ENCODE results near the gene CC2D2B.

- TF ChIP-seq CTCF (IDR thresholded peaks at IDR 0.05; ENCODE audit: control extremely low read depth in 1 of 3, insufficient read depth in 1 of 3, low read depth in 1 of 3, low read length in 3 of 3) (no peak), YY1 (IDR thresholded peaks at IDR 0.05; ENCODE audit: low read depth, low read length) (no peak), SIRT6 (IDR thresholded peaks at IDR 0.05; ENCODE audit: low read length) (no peak), POLR2AphosphoS5 (IDR thresholded peaks at IDR 0.05; ENCODE audit: low read depth, low read length) (no peak), NRF1 (IDR thresholded peaks at IDR 0.05; ENCODE audit: low read depth, low read length) (no peak), TBP (IDR thresholded peaks at IDR 0.05; ENCODE audit: low read depth, low read length) (no peak), CHD1 (IDR thresholded peaks at IDR 0.05; ENCODE audit: low read depth, low read length) (no peak), JUND (IDR thresholded peaks at IDR 0.05; ENCODE audit: low read length) (no peak), JUN (IDR thresholded peaks at IDR 0.05; ENCODE audit: low read depth, low read length) (no peak)
Observed at GRCh38 chr10:95889830-95890229, 17.9 kb upstream of the CC2D2B start.

Measured in H1 (cell line).